Amygdala (tissue), 56 donors: ENCODE data around the gene DPP3.
A peak's percentile ranks its signal among the peaks of the same experiment; 100 is the strongest.
"Not testable (repeated sequence)": the region's sequence is repeated elsewhere in the genome, so short reads cannot be mapped to it uniquely, and the experiment has no call there.

Source experiments
- DNase-seq, 56 donors: peaks; one replicate each; lab custom pipeline; 2025; lab: John Stamatoyannopoulos, UW

Gene DPP3

DNA sequence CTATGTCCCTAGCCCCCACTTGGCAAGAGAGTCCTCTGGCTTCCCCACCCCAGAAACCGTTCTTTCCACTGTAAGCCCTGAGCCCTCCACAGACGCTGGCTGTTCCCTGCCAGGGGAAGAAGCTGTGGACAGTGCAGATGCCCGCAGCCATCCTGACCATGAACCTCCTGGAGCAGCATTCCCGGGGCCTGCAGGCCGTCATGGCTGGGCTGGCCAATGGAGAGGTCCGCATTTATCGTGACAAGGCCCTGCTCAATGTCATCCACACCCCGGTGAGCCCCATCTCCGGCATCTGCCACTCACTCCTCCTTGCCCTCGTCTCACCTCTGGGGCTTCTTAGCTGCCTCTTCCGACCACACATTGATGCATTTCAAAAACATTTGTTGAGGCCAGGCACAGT, 43.4 kb downstream of the DPP3 start:
- no peak for DNase-seq

DNA sequence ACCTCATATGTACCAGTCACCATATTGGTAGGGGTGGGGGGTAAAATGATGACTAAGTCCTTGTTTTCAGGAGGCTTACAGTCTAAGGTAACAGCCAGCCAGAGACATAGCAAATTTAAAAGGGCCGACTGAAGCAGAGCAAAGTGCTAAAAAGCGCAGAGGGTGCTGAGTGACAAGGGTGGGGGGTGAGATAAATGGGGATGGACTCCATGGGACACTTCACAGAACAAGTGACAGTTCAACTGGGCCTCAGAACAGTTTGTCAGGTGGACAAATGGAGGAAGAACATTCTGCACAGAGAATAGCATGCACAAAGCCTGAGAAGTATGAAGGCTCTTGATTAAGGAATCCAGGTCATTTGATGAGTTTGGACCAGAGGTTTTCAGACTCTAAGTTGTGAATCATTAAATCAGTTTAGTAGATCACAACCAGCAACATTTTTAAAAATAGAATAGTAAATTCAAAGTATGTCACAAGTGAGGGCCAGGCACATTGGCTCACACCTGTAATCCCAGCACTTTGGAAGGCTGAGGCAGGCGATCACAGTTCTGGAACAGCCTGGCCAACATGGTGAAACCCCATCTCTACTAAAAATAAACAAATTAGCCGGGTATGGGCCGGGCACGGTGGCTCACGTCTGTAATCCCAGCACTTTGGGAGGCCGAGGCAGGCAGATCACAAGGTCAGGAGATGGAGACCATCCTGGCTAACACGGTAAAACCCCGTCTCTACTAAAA, 44.2 kb downstream of the DPP3 start:
- no peak for DNase-seq

- DNase-seq: no peak
Measured at GRCh38 chr11:66529069-66529468, 48.8 kb downstream of the DPP3 start.

- no peak for DNase-seq
Measured at GRCh38 chr11:66529655-66530054, 49.4 kb downstream of the DPP3 start.

DNA sequence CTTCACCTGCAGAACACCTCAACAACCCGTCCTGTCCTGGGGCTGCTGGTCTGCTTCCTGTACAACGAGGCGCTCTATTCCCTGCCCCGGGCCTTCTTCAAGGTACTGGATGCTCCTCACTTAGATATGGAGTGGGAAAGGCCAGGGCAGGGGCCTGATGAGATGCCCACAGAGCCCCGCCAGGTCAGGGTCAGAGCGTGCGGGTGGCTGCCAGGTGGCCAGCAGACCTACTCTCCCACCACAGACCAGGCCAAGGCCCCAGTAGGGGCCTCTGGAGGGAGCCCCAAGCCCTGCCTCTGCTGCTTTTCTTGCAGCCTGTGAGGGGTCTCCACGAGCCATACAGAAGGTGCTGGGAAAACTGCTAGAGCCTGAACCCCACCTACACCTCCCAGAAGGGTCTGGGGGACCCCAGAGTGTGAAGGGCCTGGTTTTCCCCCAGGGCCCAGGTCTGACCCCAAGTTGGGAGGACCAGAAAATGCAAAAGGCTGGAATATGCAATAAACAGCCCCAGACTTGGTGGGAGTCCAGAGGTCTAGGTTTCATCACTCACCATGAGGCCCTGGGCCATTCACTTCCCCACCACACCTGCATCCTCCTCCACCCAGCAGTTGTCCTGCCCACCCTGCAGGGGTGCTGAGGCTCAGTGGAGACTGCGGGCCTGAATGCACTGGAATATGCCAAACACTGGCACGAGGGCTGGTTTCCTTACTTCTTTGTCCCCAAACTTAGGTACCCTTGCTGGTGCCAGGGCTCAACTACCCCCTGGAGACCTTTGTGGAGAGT, 50.9 kb downstream of the DPP3 start:
- DNase-seq: no peak

DNA sequence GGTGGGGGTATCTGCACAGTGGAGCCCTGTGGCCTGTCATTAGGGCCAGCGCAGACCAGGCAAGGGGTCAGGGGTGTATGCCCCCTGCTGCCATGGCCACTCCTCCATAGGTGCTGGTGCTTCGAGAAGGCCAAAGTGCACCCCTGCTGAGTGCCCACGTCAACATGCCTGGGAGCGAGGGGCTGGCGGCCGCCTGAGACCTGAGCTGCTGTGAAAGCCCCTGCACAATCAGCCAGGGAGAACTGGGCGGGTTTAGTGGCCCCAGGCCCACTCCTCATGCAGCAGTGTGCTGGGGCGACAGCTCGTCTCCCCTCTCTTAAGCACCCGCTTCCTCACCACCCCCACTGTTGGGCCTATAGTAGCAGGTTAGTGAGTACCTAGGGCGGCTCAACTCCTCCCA, 51.6 kb downstream of the DPP3 start:
- no peak for DNase-seq

GRCh38 chr11:66532784-66533183, 52.5 kb downstream of the DPP3 start:
- no peak for DNase-seq

DNA sequence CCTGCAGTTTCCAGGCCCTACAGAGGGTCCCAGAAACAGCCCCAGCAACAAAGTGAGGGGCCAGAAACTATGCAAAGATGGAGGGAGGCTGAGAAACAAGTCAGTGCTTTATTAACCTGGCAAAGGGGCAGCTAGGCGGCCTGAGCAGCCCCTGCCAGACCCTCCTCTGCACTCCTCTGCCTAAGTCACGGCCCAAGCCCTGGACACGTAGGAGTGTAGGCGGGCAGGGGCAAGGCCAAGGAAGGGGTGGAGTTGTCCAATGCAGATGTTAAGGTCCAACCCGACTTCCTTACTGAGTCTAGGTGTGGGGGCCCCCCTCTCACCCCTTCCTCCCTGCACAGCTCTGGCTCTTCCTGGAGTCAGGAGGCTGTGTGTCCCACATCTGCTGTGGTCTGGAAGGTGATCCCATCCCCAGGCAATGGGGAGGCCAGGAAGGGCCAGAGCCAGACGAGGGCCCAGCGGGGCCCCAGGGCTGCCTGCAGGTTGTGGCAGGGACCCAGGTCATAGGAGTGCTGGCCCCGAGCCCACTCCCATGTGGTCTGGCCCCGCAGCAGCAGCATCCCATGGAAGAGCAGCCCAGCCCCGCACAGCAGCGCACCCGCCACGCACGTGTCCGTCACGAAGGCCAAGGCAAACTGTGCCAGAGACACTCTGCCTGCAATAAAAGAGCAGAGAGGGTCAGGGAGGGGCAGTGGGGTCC, 59.1 kb downstream of the DPP3 start:
- DNase-seq: no peak

- DNase-seq: no peak
Measured at GRCh38 chr11:66539870-66540213, 59.6 kb downstream of the DPP3 start.

GRCh38 chr11:66540598-66540997, 60.4 kb downstream of the DPP3 start:
- DNase-seq: not testable (repeated sequence)

DNA sequence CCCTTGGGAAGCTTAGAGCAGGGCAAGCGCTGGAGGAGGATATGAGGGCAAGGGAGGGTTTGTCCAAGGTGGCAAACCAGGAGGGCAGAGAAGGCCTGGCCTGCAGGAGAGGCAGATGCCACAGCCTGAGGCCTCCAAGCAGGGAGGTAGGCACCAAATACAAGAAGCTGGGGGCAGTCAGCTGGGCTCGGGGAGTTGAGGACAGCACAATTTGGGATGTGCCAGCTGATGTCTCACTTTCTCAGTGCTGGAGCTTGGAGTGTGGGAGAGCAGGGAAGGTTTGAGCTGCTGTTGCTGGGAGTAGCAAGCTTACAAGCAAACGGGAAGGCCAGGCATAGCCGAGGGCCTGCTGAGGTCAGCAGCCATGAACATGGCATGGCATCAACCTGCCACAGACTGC, 61.7 kb downstream of the DPP3 start:
- DNase-seq: peak in 5 of 56 donors; percentile 13 to 29 (median 17)

GRCh38 chr11:66542362-66542761, 62.1 kb downstream of the DPP3 start:
- no peak for DNase-seq

DNA sequence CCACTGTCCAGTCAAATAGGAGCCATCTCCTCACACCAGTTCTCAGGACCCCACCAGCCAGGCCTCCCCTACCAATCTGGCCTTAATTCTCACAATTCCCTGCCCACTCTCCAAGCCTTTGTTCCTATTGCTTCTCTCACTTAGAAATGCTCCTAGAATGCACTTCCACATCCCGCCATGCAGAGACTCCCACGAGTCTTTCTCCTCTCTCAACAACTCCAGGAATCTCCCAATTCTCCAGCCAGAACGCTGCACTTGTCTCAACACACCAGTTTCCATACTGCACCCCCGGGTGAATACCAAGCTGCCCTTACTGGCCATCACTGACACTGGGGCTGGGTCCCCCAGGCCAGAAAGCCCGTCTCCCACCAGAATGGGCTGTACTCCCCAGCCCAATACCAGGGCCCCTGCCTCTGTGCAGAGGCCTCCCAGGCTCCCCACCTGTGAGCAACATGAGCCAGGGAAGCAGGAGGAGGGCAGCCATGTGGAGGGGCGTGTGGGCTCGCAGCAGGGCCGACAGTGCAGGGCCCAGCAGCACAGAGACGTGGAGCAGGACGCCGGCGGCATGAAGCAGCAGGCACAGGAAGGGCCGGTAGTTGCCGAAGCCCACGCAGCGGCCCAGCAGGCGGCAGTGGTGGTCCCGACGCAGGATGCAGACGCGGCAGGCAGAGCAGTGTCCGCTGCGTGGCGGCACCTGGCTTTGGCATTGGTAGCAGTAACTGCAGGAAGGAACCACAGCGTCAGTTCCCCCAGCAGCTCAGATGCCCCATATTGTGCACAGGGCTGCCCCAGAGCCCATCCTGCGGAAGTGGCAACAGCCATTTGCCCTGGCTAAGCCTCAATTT, 63.3 kb downstream of the DPP3 start:
- peak in 18 of 56 donors; percentile 6 to 50 (median 18) for DNase-seq

GRCh38 chr11:66544952-66545351, 64.7 kb downstream of the DPP3 start:
- not testable (repeated sequence) for DNase-seq

GRCh38 chr11:66545701-66546367, 65.6 kb downstream of the DPP3 start, which contains the start of gene ZDHHC24:
Gene ZDHHC24 (minus strand): TSS chr11:66546048. CDS start chr11:66546003, 45 bp downstream.
- DNase-seq: peak; percentile 54 to 98 (median 92)

- no peak for DNase-seq
Measured at GRCh38 chr11:66546368-66546965, 66.2 kb downstream of the DPP3 start, which contains the start of gene ACTN3. Gene ACTN3 (plus strand): TSS chr11:66546903. CDS start chr11:66546938, 35 bp downstream.

DNA sequence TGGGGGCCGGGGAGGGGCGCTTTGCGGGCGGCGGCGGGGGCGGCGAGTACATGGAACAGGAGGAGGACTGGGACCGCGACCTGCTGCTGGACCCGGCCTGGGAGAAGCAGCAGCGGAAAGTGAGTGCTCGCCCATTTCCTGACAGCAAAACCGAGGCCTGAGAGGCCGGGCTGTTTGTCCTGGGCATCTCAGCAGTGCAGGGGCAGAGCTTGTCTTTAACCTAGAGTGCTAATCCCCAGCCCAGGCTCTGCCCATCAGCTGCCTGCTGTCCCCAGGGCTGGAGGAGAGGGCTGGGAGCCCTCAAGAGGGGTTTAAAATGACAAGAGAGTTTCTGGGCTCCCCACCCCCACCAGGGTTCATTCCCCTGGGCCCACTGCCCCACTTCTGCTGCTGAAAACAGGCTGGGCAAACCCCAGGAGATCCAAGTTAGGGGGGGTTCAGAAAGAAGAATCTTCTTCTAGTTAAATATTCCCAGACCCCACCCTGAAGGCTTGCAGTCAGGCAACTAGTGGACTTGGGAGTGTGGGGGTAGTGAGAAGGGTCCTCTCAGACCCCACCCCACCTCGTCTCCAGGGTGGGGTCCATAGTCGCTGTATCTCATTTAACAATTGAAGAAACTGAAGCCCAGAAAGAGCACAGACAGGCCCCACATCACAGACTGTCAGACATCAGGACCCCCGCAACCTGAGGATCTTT, 66.9 kb downstream of the DPP3 start:
- no peak for DNase-seq

DNA sequence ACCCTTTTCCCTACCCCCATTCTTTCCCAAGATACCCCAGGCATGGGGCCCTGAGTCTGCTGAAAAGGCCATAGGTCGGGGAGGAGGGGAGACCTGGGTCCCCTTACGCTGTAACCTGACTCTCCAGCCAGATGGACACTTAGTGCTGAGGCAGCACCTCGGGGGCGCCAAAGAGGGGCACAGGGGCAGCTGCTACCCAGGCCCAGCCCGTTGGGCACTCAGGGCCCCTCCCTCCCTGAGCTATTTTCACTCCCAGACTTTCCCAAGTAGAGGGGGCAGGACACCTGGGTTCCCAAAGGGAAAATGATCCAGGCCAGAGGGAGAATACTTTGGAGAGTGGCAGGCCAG, 67.4 kb downstream of the DPP3 start:
- no peak for DNase-seq

- DNase-seq: no peak
Measured at GRCh38 chr11:66548041-66548440, 67.8 kb downstream of the DPP3 start.
